Measurements from ENCODE around the gene ENO2. TPM values are rescaled to one million over a fixed set of nuclear protein-coding genes. Genes with fewer than 3 reads are reported as not detected.

The ENO2 gene
- total RNA-seq, 1 experiment from 2014 or later: 40.3 TPM

- Histone ChIP-seq H3K9me3 (ENCODE audit: low read length) (no peaks in the 10 kb centered on the region), H4K20me1 (ENCODE audit: insufficient read depth, low read depth, low read length) (peaks cover 26% of the 10 kb centered on the region; the same call in 1 of the 2 replicates), H3K36me3 (ENCODE audit: insufficient read depth, low read length) (peaks cover 35% of the 10 kb centered on the region), H3K79me2 (ENCODE audit: low read length) (peaks cover 29% of the 10 kb centered on the region), H3K4me3 (ENCODE audit: low read length) (peak overlapping the region; percentile 96; the same call in 1 of the 2 replicates), H3K27ac (ENCODE audit: low read length) (peak overlapping the region; percentile 97), H3K9me2 (replicated peaks; ENCODE audit: insufficient read depth, low read length) (no peaks in the 10 kb centered on the region), H3K9ac (ENCODE audit: low read length) (peak overlapping the region; percentile 100), H2AFZ (ENCODE audit: low read length) (no peak overlapping the region), H3K4me1 (ENCODE audit: low read length) (peaks cover 89% of the 10 kb centered on the region), H3K4me2 (ENCODE audit: low read depth, low read length, poor library complexity, severe bottlenecking) (peak overlapping the region; percentile 83), H3K27me3 (ENCODE audit: low read length) (no peaks in the 10 kb centered on the region)
- no peak for DNase-seq
These were observed 41.0 kb downstream of the ENO2 start for GRCh38 chr12:6955108-6956020.

DNA sequence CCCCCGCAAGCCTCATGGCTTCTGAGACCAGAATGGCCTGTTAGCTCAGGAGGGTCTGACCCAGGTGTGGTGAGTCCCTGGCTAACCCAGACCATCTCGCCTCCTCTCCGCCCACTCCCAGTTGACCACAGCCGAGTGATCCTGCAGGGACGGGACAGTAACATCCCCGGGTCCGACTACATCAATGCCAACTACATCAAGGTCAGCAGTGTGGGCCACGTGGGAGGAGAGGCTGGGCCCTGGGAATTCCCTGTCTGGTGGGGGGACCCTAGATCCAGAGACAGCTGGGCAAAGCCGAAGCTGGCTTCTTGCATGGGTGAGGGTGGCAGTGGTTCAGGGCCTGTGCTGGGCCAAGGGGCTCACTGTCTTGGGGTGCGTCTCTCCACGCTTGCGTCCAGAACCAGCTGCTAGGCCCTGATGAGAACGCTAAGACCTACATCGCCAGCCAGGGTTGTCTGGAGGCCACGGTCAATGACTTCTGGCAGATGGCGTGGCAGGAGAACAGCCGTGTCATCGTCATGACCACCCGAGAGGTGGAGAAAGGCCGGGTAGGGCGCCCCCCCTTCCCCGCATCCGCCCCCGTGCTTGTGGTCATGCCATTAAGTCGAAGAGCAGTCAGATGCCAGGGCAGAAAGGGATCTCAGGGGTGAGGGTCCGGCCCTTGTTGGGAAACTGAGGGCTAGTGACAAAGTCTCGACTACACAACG lies 41.8 kb downstream of the ENO2 start:
- Histone ChIP-seq H3K9me3 (ENCODE audit: low read length) (no peaks in the 10 kb centered on the region), H3K79me2 (ENCODE audit: low read length) (peaks cover 28% of the 10 kb centered on the region), H3K27ac (ENCODE audit: low read length) (peak overlapping the region; percentile 97), H3K27me3 (ENCODE audit: low read length) (no peaks in the 10 kb centered on the region), H3K4me2 (ENCODE audit: low read depth, low read length, poor library complexity, severe bottlenecking) (peak overlapping the region; percentile 83), H3K9ac (ENCODE audit: low read length) (peak overlapping the region; percentile 100), H4K20me1 (ENCODE audit: insufficient read depth, low read depth, low read length) (peaks cover 26% of the 10 kb centered on the region; the same call in 1 of the 2 replicates), H3K4me1 (ENCODE audit: low read length) (peaks cover 90% of the 10 kb centered on the region), H3K9me2 (replicated peaks; ENCODE audit: insufficient read depth, low read length) (no peaks in the 10 kb centered on the region), H3K4me3 (ENCODE audit: low read length) (no peak overlapping the region; the same call in 1 of the 2 replicates), H3K36me3 (ENCODE audit: insufficient read depth, low read length) (peaks cover 38% of the 10 kb centered on the region), H2AFZ (ENCODE audit: low read length) (no peak overlapping the region)
- no peak for DNase-seq

GRCh38 chr12:6957151-6957701 lies 42.8 kb downstream of the ENO2 start:
- H2AFZ ChIP-seq (ENCODE audit: low read length): no peak overlapping the region
- H3K36me3 ChIP-seq (ENCODE audit: insufficient read depth, low read length): peaks cover 33% of the 10 kb centered on the region
- peak overlapping the region; percentile 83 for H3K4me2 ChIP-seq (ENCODE audit: low read depth, low read length, poor library complexity, severe bottlenecking)
- peaks cover 18% of the 10 kb centered on the region for H3K79me2 ChIP-seq (ENCODE audit: low read length)
- no peaks in the 10 kb centered on the region for H3K9me2 ChIP-seq (replicated peaks; ENCODE audit: insufficient read depth, low read length)
- peak overlapping the region; percentile 100 for H3K9ac ChIP-seq (ENCODE audit: low read length)
- H4K20me1 ChIP-seq (ENCODE audit: insufficient read depth, low read depth, low read length): peaks cover 26% of the 10 kb centered on the region; the same call in 1 of the 2 replicates
- DNase-seq: no peak
- peaks cover 100% of the 10 kb centered on the region for H3K4me1 ChIP-seq (ENCODE audit: low read length)
- H3K4me3 ChIP-seq (ENCODE audit: low read length): no peak overlapping the region; the same call in 1 of the 2 replicates
- H3K27ac ChIP-seq (ENCODE audit: low read length): peak overlapping the region; percentile 97
- no peaks in the 10 kb centered on the region for H3K9me3 ChIP-seq (ENCODE audit: low read length)
- no peaks in the 10 kb centered on the region for H3K27me3 ChIP-seq (ENCODE audit: low read length)

GRCh38 chr12:6957741-6958608 lies 43.6 kb downstream of the ENO2 start:
- peaks cover 10% of the 10 kb centered on the region for H3K79me2 ChIP-seq (ENCODE audit: low read length)
- H3K27ac ChIP-seq (ENCODE audit: low read length): peak overlapping the region; percentile 84
- H3K4me2 ChIP-seq (ENCODE audit: low read depth, low read length, poor library complexity, severe bottlenecking): peak overlapping the region; percentile 83
- H3K9me3 ChIP-seq (ENCODE audit: low read length): no peaks in the 10 kb centered on the region
- no peaks in the 10 kb centered on the region for H3K9me2 ChIP-seq (replicated peaks; ENCODE audit: insufficient read depth, low read length)
- no peak for DNase-seq
- H3K27me3 ChIP-seq (ENCODE audit: low read length): no peaks in the 10 kb centered on the region
- H3K4me1 ChIP-seq (ENCODE audit: low read length): peaks cover 94% of the 10 kb centered on the region
- peak overlapping the region; percentile 43; the same call in 1 of the 2 replicates for H3K4me3 ChIP-seq (ENCODE audit: low read length)
- H3K9ac ChIP-seq (ENCODE audit: low read length): peak overlapping the region; percentile 50
- peaks cover 27% of the 10 kb centered on the region; the same call in 1 of the 2 replicates for H3K36me3 ChIP-seq (ENCODE audit: insufficient read depth, low read length)
- H4K20me1 ChIP-seq (ENCODE audit: insufficient read depth, low read depth, low read length): peaks cover 26% of the 10 kb centered on the region; the same call in 1 of the 2 replicates
- no peak overlapping the region for H2AFZ ChIP-seq (ENCODE audit: low read length)

GRCh38 chr12:6958609-6959057 lies 44.3 kb downstream of the ENO2 start:
- Histone ChIP-seq H3K4me2 (ENCODE audit: low read depth, low read length, poor library complexity, severe bottlenecking) (peak overlapping the region; percentile 83), H2AFZ (ENCODE audit: low read length) (no peak overlapping the region), H3K9ac (ENCODE audit: low read length) (peak overlapping the region; percentile 50), H3K27me3 (ENCODE audit: low read length) (no peaks in the 10 kb centered on the region), H3K79me2 (ENCODE audit: low read length) (peaks cover 8% of the 10 kb centered on the region; the same call in 1 of the 2 replicates), H3K9me3 (ENCODE audit: low read length) (no peaks in the 10 kb centered on the region), H3K36me3 (ENCODE audit: insufficient read depth, low read length) (peaks cover 27% of the 10 kb centered on the region; the same call in 1 of the 2 replicates), H3K4me3 (ENCODE audit: low read length) (peak overlapping the region; percentile 43), H3K9me2 (replicated peaks; ENCODE audit: insufficient read depth, low read length) (no peaks in the 10 kb centered on the region), H4K20me1 (ENCODE audit: insufficient read depth, low read depth, low read length) (peaks cover 26% of the 10 kb centered on the region; the same call in 1 of the 2 replicates), H3K27ac (ENCODE audit: low read length) (peak overlapping the region; percentile 84), H3K4me1 (ENCODE audit: low read length) (peaks cover 88% of the 10 kb centered on the region)
- DNase-seq: no peak

GRCh38 chr12:6959058-6959804 lies 44.9 kb downstream of the ENO2 start:
- Histone ChIP-seq H4K20me1 (ENCODE audit: insufficient read depth, low read depth, low read length) (peaks cover 24% of the 10 kb centered on the region; the same call in 1 of the 2 replicates), H3K4me1 (ENCODE audit: low read length) (peaks cover 82% of the 10 kb centered on the region), H3K36me3 (ENCODE audit: insufficient read depth, low read length) (peaks cover 27% of the 10 kb centered on the region; the same call in 1 of the 2 replicates), H3K79me2 (ENCODE audit: low read length) (peaks cover 6% of the 10 kb centered on the region; the same call in 1 of the 2 replicates), H3K4me2 (ENCODE audit: low read depth, low read length, poor library complexity, severe bottlenecking) (peak overlapping the region; percentile 83), H3K27ac (ENCODE audit: low read length) (peak overlapping the region; percentile 84), H3K9me2 (replicated peaks; ENCODE audit: insufficient read depth, low read length) (no peaks in the 10 kb centered on the region), H3K27me3 (ENCODE audit: low read length) (no peaks in the 10 kb centered on the region), H3K9ac (ENCODE audit: low read length) (peak overlapping the region; percentile 50), H2AFZ (ENCODE audit: low read length) (no peak overlapping the region), H3K4me3 (ENCODE audit: low read length) (peak overlapping the region; percentile 43), H3K9me3 (ENCODE audit: low read length) (no peaks in the 10 kb centered on the region)
- DNase-seq: peak; percentile 82
